HepG2 (cell line): ENCODE measurements around the gene KCNT2. TPM values are rescaled to one million over a fixed set of nuclear protein-coding genes. Genes with fewer than 3 reads are reported as not detected.
A peak's percentile ranks its signal among the peaks of the same experiment; 100 is the strongest.

Experiments used
- ATAC-seq: fragments of 200-7000 bp; cut with Tn5 transposase; 3 replicates; pipeline ENCODE4 v1.9.1; 2020; ENCODE audit warnings: mild to moderate bottlenecking, moderate library complexity
- BruUV-seq: library from RNA; stranded (reverse); fragments of 400-500 nt; replicated peaks from 2 replicates; lab custom pipeline; 2021; lab: Mats Ljungman, UMichigan
- CTCF ChIA-PET: fragments of 300-600 bp; formaldehyde crosslinking; extraction: SDS; loops from one replicate; lab custom pipeline; 2021; ENCODE audit warnings: low total read pairs, inconsistent platforms, low intra/inter-chr PET ratio; lab: Yijun Ruan, JAX
- POLR2A ChIA-PET: fragments of 350-600 bp; sonication (Branson Sonifier 250); formaldehyde crosslinking; loops from one replicate; lab custom pipeline; 2020; ENCODE audit warnings: antibody characterized with exemption, inconsistent platforms; lab: Yijun Ruan, JAX
- DNase-seq: peaks from one replicate; pipeline ENCODE4 v3.0.0-alpha.2; 2015; ENCODE audit warnings: low spot score
- FAIRE-seq: peaks from 3 replicates; lab custom pipeline; 2011; peaks lifted over from hg19 to GRCh38; lab: Jason Lieb, UNC
- H2AFZ ChIP-seq: one replicate; pipeline ENCODE4 v1.6.1; 2011; ENCODE audit warnings: low read length, inconsistent platforms
- H3K27ac ChIP-seq: fragments of 300-600 bp; 3 replicates; pipeline ENCODE4 v1.8.0; 2011; ENCODE audit warnings: mixed run types, mild to moderate bottlenecking, mixed read lengths, low read length, inconsistent platforms; ENCODE audit not compliant: insufficient read depth; ENCODE audit errors: extremely low read length
- H3K27me3 ChIP-seq, 2 experiments: fragments of 200-600 bp in 1 of 2; 2 replicates in 1 of 2; 3 replicates in 1 of 2; pipeline versions ENCODE4 v1.6.0 to v1.8.0; 2011; ENCODE audit warnings: low read length in 2 of 2, mild to moderate bottlenecking in 2 of 2, moderate library complexity in 2 of 2, inconsistent platforms in 1 of 2; ENCODE audit not compliant: insufficient read depth in 2 of 2, control insufficient read depth in 1 of 2
- H3K36me3 ChIP-seq, 2 experiments: fragments of 200-600 bp in 1 of 2; replicated peaks in 1 of 2; 2 replicates in 1 of 2; 3 replicates in 1 of 2; pipeline versions ENCODE4 v1.5.1 to v1.8.0; 2011; ENCODE audit warnings: low read length in 2 of 2, inconsistent platforms in 1 of 2; ENCODE audit not compliant: insufficient read depth in 2 of 2, control insufficient read depth in 1 of 2
- H3K4me1 ChIP-seq: 2 replicates; pipeline ENCODE4 v1.5.1; 2012; ENCODE audit warnings: low read length, inconsistent platforms; ENCODE audit not compliant: insufficient read depth
- H3K4me2 ChIP-seq: 2 replicates; pipeline ENCODE4 v1.6.0; 2011; ENCODE audit warnings: low read depth, low read length, inconsistent platforms
- H3K4me3 ChIP-seq, 3 experiments: fragments of 200-600 bp in 1 of 3; sonication (generic), shearing (Covaris generic) in 1 of 3; replicated peaks in 1 of 3; 2 replicates each; pipeline ENCODE4 v1.5.1; 2011 to 2016; ENCODE audit warnings: low read length in 3 of 3, inconsistent platforms in 2 of 3, low read depth in 2 of 3, mild to moderate bottlenecking in 2 of 3, control low read depth in 1 of 3, mixed read lengths in 1 of 3; ENCODE audit not compliant: insufficient read depth in 1 of 3
- H3K79me2 ChIP-seq: one replicate; pipeline ENCODE4 v1.6.1; 2011; ENCODE audit warnings: low read length, inconsistent platforms; ENCODE audit not compliant: insufficient read depth
- H3K9ac ChIP-seq: 2 replicates; pipeline ENCODE4 v1.6.0; 2011; ENCODE audit warnings: mild to moderate bottlenecking, low read depth, low read length, inconsistent platforms; ENCODE audit not compliant: insufficient read depth
- H3K9me3 ChIP-seq: 2 replicates; pipeline ENCODE4 v1.5.1; 2012; ENCODE audit warnings: mild to moderate bottlenecking, low read length
- H4K20me1 ChIP-seq: 2 replicates; pipeline ENCODE4 v1.6.0; 2011; ENCODE audit warnings: inconsistent platforms, mild to moderate bottlenecking, low read length, moderate library complexity; ENCODE audit not compliant: insufficient read depth
- CTCF ChIP-seq: sonication (generic); formaldehyde crosslinking; IDR thresholded peaks from 2 replicates; pipeline ENCODE4 v1.5.0; 2020; ENCODE audit warnings: mild to moderate bottlenecking, missing genetic modification reagents, moderate library complexity
- KDM5A ChIP-seq: fragments of 200-600 bp; sonication (generic); IDR thresholded peaks from 2 replicates; pipeline ENCODE4 v1.7.0; 2018; ENCODE audit warnings: antibody characterized with exemption, mild to moderate bottlenecking, low read length, borderline replicate concordance
- MIXL1 ChIP-seq: IDR thresholded peaks from 2 replicates; pipeline ENCODE4 v1.6.1; 2016
- RAD21 ChIP-seq: fragments of 450-650 bp; formaldehyde crosslinking; IDR thresholded peaks from 2 replicates; pipeline ENCODE4 v1.5.0; 2020; ENCODE audit warnings: mild to moderate bottlenecking
- SIX1 ChIP-seq: sonication (generic); formaldehyde crosslinking; IDR thresholded peaks from 2 replicates; pipeline ENCODE4 v1.4.0; 2020; ENCODE audit warnings: missing genetic modification reagents, borderline replicate concordance
- SMC3 ChIP-seq: IDR thresholded peaks from 2 replicates; pipeline ENCODE4 v1.6.1; 2011; ENCODE audit warnings: low read length, improper control_type of control experiment
- STAG1 ChIP-seq: sonication (generic); formaldehyde crosslinking; IDR thresholded peaks from 2 replicates; pipeline ENCODE4 v1.4.0; 2020; ENCODE audit warnings: missing genetic modification reagents
- TEAD3 ChIP-seq: optimal IDR thresholded peaks from 2 replicates; pipeline ENCODE3; 2016; ENCODE audit warnings: borderline replicate concordance
- TFDP2 ChIP-seq: sonication (generic); formaldehyde crosslinking; IDR thresholded peaks from 2 replicates; pipeline ENCODE4 v1.4.0; 2020; ENCODE audit warnings: missing genetic modification reagents
- ZNF136 ChIP-seq: sonication (generic); formaldehyde crosslinking; IDR thresholded peaks from 2 replicates; pipeline ENCODE4 v1.8.1; 2022; ENCODE audit warnings: low read depth, mild to moderate bottlenecking, moderate library complexity, missing genetic modification reagents
- ZNF235 ChIP-seq: sonication (generic); formaldehyde crosslinking; IDR thresholded peaks from 2 replicates; pipeline ENCODE4 v1.8.1; 2023; ENCODE audit warnings: mild to moderate bottlenecking, missing genetic modification reagents, borderline replicate concordance
- ZNF619 ChIP-seq: sonication (generic); formaldehyde crosslinking; IDR thresholded peaks from 2 replicates; pipeline ENCODE4 v1.4.0; 2020; ENCODE audit warnings: mild to moderate bottlenecking, missing genetic modification reagents
- WGBS: methylation state at CpG from one replicate; pipeline ENCODE4 v1.1.6; 2017; ENCODE audit warnings: low lambda C conversion rate; 5-methylcytosine and 5-hydroxymethylcytosine counted together
- in situ Hi-C: cut with HindIII; loops from 2 replicates; pipeline ENCODE4 v1.10.0; 2017; ENCODE audit warnings: low pct_unique_long_range_greater_than_20kb; ENCODE audit not compliant: extremely low pct_ligation_motif_present
- intact Hi-C: fragments of 100-400 bp; cut with micrococcal nuclease; formaldehyde crosslinking; loops from one replicate; pipeline ENCODE4 v1.10.0; 2022; ENCODE audit not compliant: unreplicated experiment
- polyA plus RNA-seq, 8 experiments: library from polyadenylated mRNA; depleted of rRNA in 3 of 8; stranded (reverse) in 7 of 8; unstranded in 1 of 8; fragments of >200 nt; fragmentation: Illumina TruSeq in 4 of 8; extraction: Trizol in 4 of 8; gene quantifications; 2 replicates each; pipeline versions ENCODE4 v1.2.1 to v1.2.3, GENCODE V29; 2011 to 2016; ENCODE audit warnings: low read depth in 4 of 8, missing spikeins in 1 of 8, mixed read lengths in 1 of 8; ENCODE audit not compliant: insufficient read depth in 1 of 8
- total RNA-seq, 5 experiments: library from RNA; depleted of rRNA; stranded (reverse); fragments of >200 nt; fragmentation: Illumina TruSeq; extraction: Trizol; gene quantifications; 2 replicates each; pipeline ENCODE4 v1.2.3, GENCODE V29; 2016; ENCODE audit warnings: low read depth in 1 of 5

Gene KCNT2
- total and polyA plus RNA-seq, 2 of the 13 experiments (the other 11 are each of a cell fraction or from before 2014, with no cell fraction given), result not detected

- WGBS, result 6% methylated on average over 3 of the region's 3 CpGs
- Histone ChIP-seq H4K20me1 (no peaks in the 10 kb centered on the region), H3K27me3 (no peaks in the 10 kb centered on the region), H3K4me3 (no peak overlapping the region), H3K36me3 (no peaks in the 10 kb centered on the region), H3K4me2 (no peak overlapping the region), H3K4me1 (no peaks in the 10 kb centered on the region), H3K79me2 (no peaks in the 10 kb centered on the region), H3K27ac (no peak overlapping the region), H3K9ac (no peak overlapping the region), H3K9me3 (no peaks in the 10 kb centered on the region), H2AFZ (no peak overlapping the region)
- no peak for ATAC-seq
- TF ChIP-seq RAD21 (CRISPR knock-in tag) (0 out of 2 replicates have a peak, but pooled peaks have one; percentile 40), ZNF235 (CRISPR knock-in tag) (no peak), ZNF136 (no peak), CTCF (CRISPR knock-in tag) (peak; percentile 59), STAG1 (CRISPR knock-in tag) (peak; percentile 79), KDM5A (no peak), SMC3 (peak; percentile 80), TFDP2 (no peak), TEAD3 (no peak), MIXL1 (CRISPR knock-in tag) (0 out of 2 replicates have a peak, but pooled peaks have one; percentile 40), ZNF619 (CRISPR knock-in tag) (no peak), SIX1 (CRISPR knock-in tag) (no peak)
- no TSS peak for BruUV-seq
- intact Hi-C loops, result loop anchor here (1.0 kb wide), 1 partner anchor 306 kb away; no protein-coding TSS in a partner anchor
- FAIRE-seq, result no peak
- peak; percentile 3 for DNase-seq
- ChIA-PET CTCF (interaction anchor here (1.0 to 2.8 kb wide), 2 partner anchors 18 to 306 kb away, joined by 3 to 13 read pairs; no protein-coding TSS in a partner anchor), POLR2A (no interaction called here)
- in situ Hi-C loops, result no loop called here
Observed at GRCh38 chr1:196355206-196355786, 252.9 kb downstream of the KCNT2 start.
